Neural cell (in vitro differentiated cells): Measurements from ENCODE around the gene WDFY1.
"Not testable (repeated sequence)": the region's sequence is repeated elsewhere in the genome, so short reads cannot be mapped to it uniquely, and the experiment has no call there.

Experiments used
- EP300 ChIP-seq: fragments of 450-650 bp; conservative IDR thresholded peaks from 2 replicates; pipeline ENCODE4 v1.6.1; 2014; ENCODE audit warnings: antibody characterized with exemption, mild to moderate bottlenecking, moderate library complexity; ENCODE audit not compliant: poor library complexity, severe bottlenecking
- EZH2 ChIP-seq: fragments of 200-600, 300-800 bp; shearing (Covaris generic), sonication (generic); IDR thresholded peaks from 2 replicates; pipeline ENCODE4 v1.6.1; 2014; ENCODE audit warnings: antibody characterized with exemption, low read length, borderline replicate concordance, mild to moderate bottlenecking; ENCODE audit not compliant: insufficient read depth, poor library complexity, severe bottlenecking
- MXI1 ChIP-seq: fragments of 450-650 bp; conservative IDR thresholded peaks from 2 replicates; pipeline ENCODE4 v1.6.1; 2014; ENCODE audit warnings: antibody characterized with exemption, mild to moderate bottlenecking; ENCODE audit not compliant: poor library complexity, severe bottlenecking
- POLR2AphosphoS5 ChIP-seq: IDR thresholded peaks from 2 replicates; pipeline ENCODE4 v1.6.1; 2012
- TAF1 ChIP-seq: IDR thresholded peaks from 2 replicates; pipeline ENCODE4 v1.6.1; 2012; ENCODE audit warnings: low read depth
- TF ChIP-seq, protein P1 (sequence below): fragments of 450-650 bp; IDR thresholded peaks from 2 replicates; pipeline ENCODE4 v1.5.1; 2014; ENCODE audit warnings: antibody characterized with exemption, mild to moderate bottlenecking, moderate library complexity; ENCODE audit not compliant: poor library complexity, severe bottlenecking

GRCh38 chr2:223871661-223872060, 73.5 kb downstream of the WDFY1 start:
- TF ChIP-seq, protein P1, sequence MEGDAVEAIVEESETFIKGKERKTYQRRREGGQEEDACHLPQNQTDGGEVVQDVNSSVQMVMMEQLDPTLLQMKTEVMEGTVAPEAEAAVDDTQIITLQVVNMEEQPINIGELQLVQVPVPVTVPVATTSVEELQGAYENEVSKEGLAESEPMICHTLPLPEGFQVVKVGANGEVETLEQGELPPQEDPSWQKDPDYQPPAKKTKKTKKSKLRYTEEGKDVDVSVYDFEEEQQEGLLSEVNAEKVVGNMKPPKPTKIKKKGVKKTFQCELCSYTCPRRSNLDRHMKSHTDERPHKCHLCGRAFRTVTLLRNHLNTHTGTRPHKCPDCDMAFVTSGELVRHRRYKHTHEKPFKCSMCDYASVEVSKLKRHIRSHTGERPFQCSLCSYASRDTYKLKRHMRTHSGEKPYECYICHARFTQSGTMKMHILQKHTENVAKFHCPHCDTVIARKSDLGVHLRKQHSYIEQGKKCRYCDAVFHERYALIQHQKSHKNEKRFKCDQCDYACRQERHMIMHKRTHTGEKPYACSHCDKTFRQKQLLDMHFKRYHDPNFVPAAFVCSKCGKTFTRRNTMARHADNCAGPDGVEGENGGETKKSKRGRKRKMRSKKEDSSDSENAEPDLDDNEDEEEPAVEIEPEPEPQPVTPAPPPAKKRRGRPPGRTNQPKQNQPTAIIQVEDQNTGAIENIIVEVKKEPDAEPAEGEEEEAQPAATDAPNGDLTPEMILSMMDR: not testable (repeated sequence)
- not testable (repeated sequence) for TF ChIP-seq EZH2, POLR2AphosphoS5, MXI1, EP300, TAF1
